Activated CD8-positive, alpha-beta T cell treated with anti-CD3 and anti-CD28 coated beads for 36 hours (primary cell): Measurements from ENCODE around the gene PGA4. TPM values are rescaled to one million over a fixed set of nuclear protein-coding genes. Genes with fewer than 3 reads are reported as not detected.
"Not testable (repeated sequence)": the region's sequence is repeated elsewhere in the genome, so short reads cannot be mapped to it uniquely, and the experiment has no call there.

Source experiments
- ATAC-seq: fragments of 200-7000 bp; cut with Tn5 transposase; one replicate; pipeline ENCODE4 v1.10.0; 2021; ENCODE audit warnings: mild to moderate bottlenecking, moderate library complexity
- CTCF ChIA-PET: fragments of 350-600 bp; sonication (Branson Sonifier 250); formaldehyde crosslinking; loops from one replicate; lab custom pipeline; 2021; ENCODE audit warnings: antibody characterized with exemption; lab: Charles Lee
- POLR2A ChIA-PET: fragments of 350-600 bp; sonication (Branson Sonifier 250); formaldehyde crosslinking; loops from one replicate; lab custom pipeline; 2021; ENCODE audit warnings: antibody characterized with exemption; lab: Charles Lee
- DNase-seq: peaks from one replicate; pipeline ENCODE4 v3.0.0-alpha.2; 2020
- H3K27ac Mint-ChIP-seq: one replicate; pipeline ENCODE4 v1.8.0; 2021; ENCODE audit warnings: mild to moderate bottlenecking, mixed read lengths
- H3K27me3 Mint-ChIP-seq: one replicate; pipeline ENCODE4 v1.8.0; 2021; ENCODE audit warnings: mixed read lengths
- H3K36me3 Mint-ChIP-seq: one replicate; pipeline ENCODE4 v1.8.0; 2021; ENCODE audit warnings: low read depth, mixed read lengths
- H3K4me1 Mint-ChIP-seq: one replicate; pipeline ENCODE4 v1.8.0; 2021; ENCODE audit warnings: low read depth, mixed read lengths
- H3K4me3 Mint-ChIP-seq: one replicate; pipeline ENCODE4 v1.8.0; 2021; ENCODE audit warnings: mild to moderate bottlenecking, moderate library complexity, mixed read lengths
- H3K9me3 Mint-ChIP-seq: one replicate; pipeline ENCODE4 v1.8.0; 2021; ENCODE audit warnings: mixed read lengths
- CTCF ChIP-seq: fragments of 200-600 bp; IDR thresholded peaks from one replicate; pipeline ENCODE4 v1.8.0; 2022; ENCODE audit warnings: antibody characterized with exemption, mild to moderate bottlenecking
- intact Hi-C: fragments of 100-400 bp; cut with micrococcal nuclease; formaldehyde crosslinking; loops from one replicate; pipeline ENCODE4 v1.10.0; 2022
- total RNA-seq, 2 experiments: library from RNA; stranded (reverse); gene quantifications; one replicate each; pipeline ENCODE4 v1.2.3, GENCODE V29; 2021

PGA4 gene
- total RNA-seq, 2 experiments from 2014 or later = not detected

GRCh38 chr11:61174949-61175348 lies 47.2 kb upstream of the PGA4 start:
- no peak for TF ChIP-seq CTCF
- ATAC-seq = no peak
- Mint-ChIP-seq H3K27me3 (no peaks in the 10 kb centered on the region), H3K27ac (no peak overlapping the region), H3K36me3 (no peaks in the 10 kb centered on the region), H3K4me3 (no peak overlapping the region), H3K4me1 (peaks cover 13% of the 10 kb centered on the region), H3K9me3 (peaks cover 11% of the 10 kb centered on the region)
- POLR2A ChIA-PET = no interaction called here
- CTCF ChIA-PET = interaction anchor here (0.8 to 3.1 kb wide), 3 partner anchors 13 to 79 kb away, joined by 3 to 19 read pairs (median 3); no protein-coding TSS in a partner anchor
- intact Hi-C loops = no loop called here
- DNase-seq = no peak

- H3K36me3 Mint-ChIP-seq = no peaks in the 10 kb centered on the region
- TF ChIP-seq CTCF = no peak
- peaks cover 11% of the 10 kb centered on the region for H3K9me3 Mint-ChIP-seq
- intact Hi-C loops = no loop called here
- H3K27ac Mint-ChIP-seq = no peak overlapping the region
- CTCF ChIA-PET = interaction anchor here (1.2 to 3.1 kb wide), 2 partner anchors 11 to 22 kb away, joined by 3 to 19 read pairs; no protein-coding TSS in a partner anchor
- POLR2A ChIA-PET = no interaction called here
- DNase-seq = no peak
- no peak for ATAC-seq
- no peak overlapping the region for H3K4me3 Mint-ChIP-seq
- no peaks in the 10 kb centered on the region for H3K27me3 Mint-ChIP-seq
- H3K4me1 Mint-ChIP-seq = peaks cover 13% of the 10 kb centered on the region
These were observed 45.7 kb upstream of the PGA4 start for GRCh38 chr11:61176446-61176845.

GRCh38 chr11:61180205-61180604 lies 41.9 kb upstream of the PGA4 start:
- H3K4me1 Mint-ChIP-seq, H3K27me3 Mint-ChIP-seq, H3K9me3 Mint-ChIP-seq, CTCF ChIA-PET, H3K4me3 Mint-ChIP-seq, DNase-seq, ATAC-seq, H3K36me3 Mint-ChIP-seq, H3K27ac Mint-ChIP-seq: not testable (repeated sequence)
- POLR2A ChIA-PET = interaction anchor here (0.6 kb wide), 1 partner anchor 155 kb away, joined by 3 read pairs; no protein-coding TSS in a partner anchor
- intact Hi-C loops = loop anchor here (10.0 kb wide), 1 partner anchor 45 kb away; no protein-coding TSS in a partner anchor

- H3K4me3 Mint-ChIP-seq = no peak overlapping the region
- DNase-seq (no peak), ATAC-seq (no peak)
- no peak overlapping the region for H3K27ac Mint-ChIP-seq
- H3K27me3 Mint-ChIP-seq = no peaks in the 10 kb centered on the region
- H3K36me3 Mint-ChIP-seq = no peaks in the 10 kb centered on the region
- H3K4me1 Mint-ChIP-seq = no peaks in the 10 kb centered on the region
- TF ChIP-seq CTCF = no peak
- ChIA-PET POLR2A (no interaction called here), CTCF (interaction anchor here (1.4 kb wide), 1 partner anchor 350 kb away, joined by 4 read pairs; no protein-coding TSS in a partner anchor)
- intact Hi-C loops = loop anchor here (10.0 kb wide), 1 partner anchor 47 kb away; no protein-coding TSS in a partner anchor
- H3K9me3 Mint-ChIP-seq = no peaks in the 10 kb centered on the region
These were observed 40.7 kb upstream of the PGA4 start for GRCh38 chr11:61181489-61181888.

GRCh38 chr11:61183645-61184044 lies 38.5 kb upstream of the PGA4 start:
- H3K4me1 Mint-ChIP-seq = peaks cover 3% of the 10 kb centered on the region
- ChIA-PET CTCF (no interaction called here), POLR2A (no interaction called here)
- H3K9me3 Mint-ChIP-seq = no peaks in the 10 kb centered on the region
- ATAC-seq = no peak
- no peak overlapping the region for H3K4me3 Mint-ChIP-seq
- intact Hi-C loops = loop anchor here (10.0 kb wide), 1 partner anchor 49 kb away; no protein-coding TSS in a partner anchor
- no peak for DNase-seq
- no peak overlapping the region for H3K27ac Mint-ChIP-seq
- H3K27me3 Mint-ChIP-seq = no peaks in the 10 kb centered on the region
- TF ChIP-seq CTCF = no peak
- no peaks in the 10 kb centered on the region for H3K36me3 Mint-ChIP-seq
